ENCODE data around the gene ZNF556.

DNA sequence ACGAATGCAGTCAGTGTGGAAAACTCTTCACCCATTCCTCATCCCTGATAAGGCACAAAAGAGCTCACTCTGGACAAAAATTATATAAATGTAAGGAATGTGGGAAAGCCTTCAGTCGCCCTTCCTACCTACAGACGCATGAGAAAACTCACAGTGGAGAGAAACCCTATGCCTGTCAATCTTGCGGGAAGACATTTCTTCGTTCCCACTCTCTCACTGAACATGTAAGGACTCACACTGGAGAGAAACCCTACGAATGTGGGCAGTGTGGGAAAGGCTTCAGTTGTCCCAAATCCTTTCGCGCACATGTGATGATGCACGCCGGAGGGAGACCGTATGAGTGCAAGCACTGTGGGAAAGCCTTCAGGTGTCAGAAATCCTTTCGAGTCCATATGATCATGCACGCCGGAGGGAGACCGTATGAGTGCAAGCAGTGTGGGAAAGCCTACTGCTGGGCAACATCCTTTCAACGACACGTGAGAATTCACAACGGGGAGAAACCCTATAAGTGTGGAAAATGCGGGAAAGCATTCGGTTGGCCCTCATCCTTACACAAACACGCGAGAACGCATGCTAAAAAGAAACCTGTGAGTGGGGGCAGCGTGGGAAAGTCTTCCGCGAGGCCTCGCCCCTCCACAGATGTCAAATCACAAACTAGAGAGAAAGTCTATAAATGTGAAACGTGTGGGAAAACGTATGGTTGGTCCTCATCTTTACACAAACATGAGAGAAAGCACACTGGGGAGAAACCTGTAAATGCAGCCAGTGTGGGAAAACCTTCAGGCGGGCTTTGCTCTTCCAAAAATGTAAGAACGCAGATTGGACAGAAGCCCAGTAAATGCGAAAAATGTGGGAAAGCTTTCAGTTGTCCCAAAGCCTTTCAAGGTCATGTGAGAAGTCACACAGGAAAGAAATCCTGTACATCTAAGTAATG is 10.5 kb downstream of the ZNF556 start:
- TF ChIP-seq, protein P1, sequence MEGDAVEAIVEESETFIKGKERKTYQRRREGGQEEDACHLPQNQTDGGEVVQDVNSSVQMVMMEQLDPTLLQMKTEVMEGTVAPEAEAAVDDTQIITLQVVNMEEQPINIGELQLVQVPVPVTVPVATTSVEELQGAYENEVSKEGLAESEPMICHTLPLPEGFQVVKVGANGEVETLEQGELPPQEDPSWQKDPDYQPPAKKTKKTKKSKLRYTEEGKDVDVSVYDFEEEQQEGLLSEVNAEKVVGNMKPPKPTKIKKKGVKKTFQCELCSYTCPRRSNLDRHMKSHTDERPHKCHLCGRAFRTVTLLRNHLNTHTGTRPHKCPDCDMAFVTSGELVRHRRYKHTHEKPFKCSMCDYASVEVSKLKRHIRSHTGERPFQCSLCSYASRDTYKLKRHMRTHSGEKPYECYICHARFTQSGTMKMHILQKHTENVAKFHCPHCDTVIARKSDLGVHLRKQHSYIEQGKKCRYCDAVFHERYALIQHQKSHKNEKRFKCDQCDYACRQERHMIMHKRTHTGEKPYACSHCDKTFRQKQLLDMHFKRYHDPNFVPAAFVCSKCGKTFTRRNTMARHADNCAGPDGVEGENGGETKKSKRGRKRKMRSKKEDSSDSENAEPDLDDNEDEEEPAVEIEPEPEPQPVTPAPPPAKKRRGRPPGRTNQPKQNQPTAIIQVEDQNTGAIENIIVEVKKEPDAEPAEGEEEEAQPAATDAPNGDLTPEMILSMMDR (IDR thresholded peaks at IDR 0.05): no peak
- no peak for TF ChIP-seq POLR2A (IDR thresholded peaks at IDR 0.05)

All from adrenal gland (tissue), 5 donors.